HepG2 (cell line): ENCODE results near the gene TSPAN5. TPM values are rescaled to one million over a fixed set of nuclear protein-coding genes. Genes with fewer than 3 reads are reported as not detected.

ENCODE experiments used
- ATAC-seq: fragments of 200-7000 bp; cut with Tn5 transposase; 3 replicates; pipeline ENCODE4 v1.9.1; 2020; ENCODE audit warnings: mild to moderate bottlenecking, moderate library complexity
- BruUV-seq: library from RNA; stranded (reverse); fragments of 400-500 nt; replicated peaks from 2 replicates; lab custom pipeline; 2021; lab: Mats Ljungman, UMichigan
- CTCF ChIA-PET: fragments of 300-600 bp; formaldehyde crosslinking; extraction: SDS; loops from one replicate; lab custom pipeline; 2021; ENCODE audit warnings: low total read pairs, inconsistent platforms, low intra/inter-chr PET ratio; lab: Yijun Ruan, JAX
- POLR2A ChIA-PET: fragments of 350-600 bp; sonication (Branson Sonifier 250); formaldehyde crosslinking; loops from one replicate; lab custom pipeline; 2020; ENCODE audit warnings: antibody characterized with exemption, inconsistent platforms; lab: Yijun Ruan, JAX
- DNase-seq: peaks from one replicate; pipeline ENCODE4 v3.0.0-alpha.2; 2015; ENCODE audit warnings: low spot score
- FAIRE-seq: peaks from 3 replicates; lab custom pipeline; 2011; peaks lifted over from hg19 to GRCh38; lab: Jason Lieb, UNC
- H2AFZ ChIP-seq: one replicate; pipeline ENCODE4 v1.6.1; 2011; ENCODE audit warnings: low read length, inconsistent platforms
- H3K27ac ChIP-seq: fragments of 300-600 bp; 3 replicates; pipeline ENCODE4 v1.8.0; 2011; ENCODE audit warnings: mixed run types, mild to moderate bottlenecking, mixed read lengths, low read length, inconsistent platforms; ENCODE audit not compliant: insufficient read depth; ENCODE audit errors: extremely low read length
- H3K27me3 ChIP-seq, 2 experiments: fragments of 200-600 bp in 1 of 2; 2 replicates in 1 of 2; 3 replicates in 1 of 2; pipeline versions ENCODE4 v1.6.0 to v1.8.0; 2011; ENCODE audit warnings: low read length in 2 of 2, mild to moderate bottlenecking in 2 of 2, moderate library complexity in 2 of 2, inconsistent platforms in 1 of 2; ENCODE audit not compliant: insufficient read depth in 2 of 2, control insufficient read depth in 1 of 2
- H3K36me3 ChIP-seq, 2 experiments: fragments of 200-600 bp in 1 of 2; replicated peaks in 1 of 2; 2 replicates in 1 of 2; 3 replicates in 1 of 2; pipeline versions ENCODE4 v1.5.1 to v1.8.0; 2011; ENCODE audit warnings: low read length in 2 of 2, inconsistent platforms in 1 of 2; ENCODE audit not compliant: insufficient read depth in 2 of 2, control insufficient read depth in 1 of 2
- H3K4me1 ChIP-seq: 2 replicates; pipeline ENCODE4 v1.5.1; 2012; ENCODE audit warnings: low read length, inconsistent platforms; ENCODE audit not compliant: insufficient read depth
- H3K4me2 ChIP-seq: 2 replicates; pipeline ENCODE4 v1.6.0; 2011; ENCODE audit warnings: low read depth, low read length, inconsistent platforms
- H3K4me3 ChIP-seq, 3 experiments: fragments of 200-600 bp in 1 of 3; sonication (generic), shearing (Covaris generic) in 1 of 3; replicated peaks in 1 of 3; 2 replicates each; pipeline ENCODE4 v1.5.1; 2011 to 2016; ENCODE audit warnings: low read length in 3 of 3, inconsistent platforms in 2 of 3, low read depth in 2 of 3, mild to moderate bottlenecking in 2 of 3, control low read depth in 1 of 3, mixed read lengths in 1 of 3; ENCODE audit not compliant: insufficient read depth in 1 of 3
- H3K79me2 ChIP-seq: one replicate; pipeline ENCODE4 v1.6.1; 2011; ENCODE audit warnings: low read length, inconsistent platforms; ENCODE audit not compliant: insufficient read depth
- H3K9ac ChIP-seq: 2 replicates; pipeline ENCODE4 v1.6.0; 2011; ENCODE audit warnings: mild to moderate bottlenecking, low read depth, low read length, inconsistent platforms; ENCODE audit not compliant: insufficient read depth
- H3K9me3 ChIP-seq: 2 replicates; pipeline ENCODE4 v1.5.1; 2012; ENCODE audit warnings: mild to moderate bottlenecking, low read length
- H4K20me1 ChIP-seq: 2 replicates; pipeline ENCODE4 v1.6.0; 2011; ENCODE audit warnings: inconsistent platforms, mild to moderate bottlenecking, low read length, moderate library complexity; ENCODE audit not compliant: insufficient read depth
- AKAP8 ChIP-seq: sonication (generic); formaldehyde crosslinking; IDR thresholded peaks from 2 replicates; pipeline ENCODE4 v1.5.1; 2020; ENCODE audit warnings: mild to moderate bottlenecking, missing genetic modification reagents
- ARNT ChIP-seq: fragments of 450-650 bp; IDR thresholded peaks from 2 replicates; pipeline ENCODE4 v1.6.1; 2017
- DPF2 ChIP-seq: sonication (generic); formaldehyde crosslinking; IDR thresholded peaks from 2 replicates; pipeline ENCODE4 v1.4.0; 2020; ENCODE audit warnings: mild to moderate bottlenecking, low read depth, missing genetic modification reagents, borderline replicate concordance
- NKX3-1 ChIP-seq: sonication (generic); formaldehyde crosslinking; IDR thresholded peaks from 2 replicates; pipeline ENCODE4 v1.5.0; 2020; ENCODE audit warnings: missing genetic modification reagents
- POLR2AphosphoS5 ChIP-seq: IDR thresholded peaks from 2 replicates; pipeline ENCODE4 v1.6.1; 2012; ENCODE audit warnings: low read depth, low read length
- RBM22 ChIP-seq: fragments of 200-400 bp; formaldehyde crosslinking; optimal IDR thresholded peaks from 2 replicates; pipeline ENCODE3; 2017; ENCODE audit warnings: mild to moderate bottlenecking, low read length, moderate library complexity
- RCOR2 ChIP-seq: IDR thresholded peaks from 2 replicates; pipeline ENCODE4 v1.6.1; 2016; ENCODE audit warnings: missing biosample characterization, missing genetic modification reagents
- U2AF1 ChIP-seq: fragments of 200-400 bp; formaldehyde crosslinking; optimal IDR thresholded peaks from 2 replicates; pipeline ENCODE3; 2017; ENCODE audit warnings: mild to moderate bottlenecking, low read depth, low read length
- ZFX ChIP-seq: sonication (generic); formaldehyde crosslinking; IDR thresholded peaks from 2 replicates; pipeline ENCODE4 v1.4.0; 2020; ENCODE audit warnings: mild to moderate bottlenecking, low read depth, missing genetic modification reagents, moderate library complexity
- ZMAT3 ChIP-seq: sonication (generic); formaldehyde crosslinking; conservative IDR thresholded peaks from 2 replicates; pipeline ENCODE4 v1.7.0; 2021; ENCODE audit warnings: missing genetic modification reagents
- ZNF143 ChIP-seq: sonication (generic); formaldehyde crosslinking; IDR thresholded peaks from 2 replicates; pipeline ENCODE4 v1.4.0; 2020; ENCODE audit warnings: missing genetic modification reagents
- ZNF232 ChIP-seq: sonication (generic); formaldehyde crosslinking; IDR thresholded peaks from 2 replicates; pipeline ENCODE4 v1.4.0; 2020; ENCODE audit warnings: missing genetic modification reagents, borderline replicate concordance
- ZNF329 ChIP-seq: sonication (generic); formaldehyde crosslinking; IDR thresholded peaks from 2 replicates; pipeline ENCODE4 v1.9.0; 2021; ENCODE audit warnings: low read depth, mild to moderate bottlenecking, missing genetic modification reagents
- ZNF501 ChIP-seq: sonication (generic); formaldehyde crosslinking; IDR thresholded peaks from 2 replicates; pipeline ENCODE4 v1.5.1; 2020; ENCODE audit warnings: mild to moderate bottlenecking, moderate library complexity, missing genetic modification reagents
- ZNF550 ChIP-seq: sonication (generic); formaldehyde crosslinking; IDR thresholded peaks from 2 replicates; pipeline ENCODE4 v1.4.0; 2020; ENCODE audit warnings: mild to moderate bottlenecking, missing genetic modification reagents, borderline replicate concordance
- ZSCAN9 ChIP-seq: IDR thresholded peaks from 2 replicates; pipeline ENCODE4 v1.6.1; 2016; ENCODE audit warnings: borderline replicate concordance
- WGBS: methylation state at CpG from one replicate; pipeline ENCODE4 v1.1.6; 2017; ENCODE audit warnings: low lambda C conversion rate; 5-methylcytosine and 5-hydroxymethylcytosine counted together
- in situ Hi-C: cut with HindIII; loops from 2 replicates; pipeline ENCODE4 v1.10.0; 2017; ENCODE audit warnings: low pct_unique_long_range_greater_than_20kb; ENCODE audit not compliant: extremely low pct_ligation_motif_present
- intact Hi-C: fragments of 100-400 bp; cut with micrococcal nuclease; formaldehyde crosslinking; loops from one replicate; pipeline ENCODE4 v1.10.0; 2022; ENCODE audit not compliant: unreplicated experiment
- polyA plus RNA-seq, 8 experiments: library from polyadenylated mRNA; depleted of rRNA in 3 of 8; stranded (reverse) in 7 of 8; unstranded in 1 of 8; fragments of >200 nt; fragmentation: Illumina TruSeq in 4 of 8; extraction: Trizol in 4 of 8; gene quantifications; 2 replicates each; pipeline versions ENCODE4 v1.2.1 to v1.2.3, GENCODE V29; 2011 to 2016; ENCODE audit warnings: low read depth in 4 of 8, missing spikeins in 1 of 8, mixed read lengths in 1 of 8; ENCODE audit not compliant: insufficient read depth in 1 of 8
- total RNA-seq, 5 experiments: library from RNA; depleted of rRNA; stranded (reverse); fragments of >200 nt; fragmentation: Illumina TruSeq; extraction: Trizol; gene quantifications; 2 replicates each; pipeline ENCODE4 v1.2.3, GENCODE V29; 2016; ENCODE audit warnings: low read depth in 1 of 5
- TF ChIP-seq, protein P1 (sequence below): IDR thresholded peaks from 2 replicates; pipeline ENCODE4 v1.6.1; 2016
- TF ChIP-seq, protein P2 (sequence below): sonication (generic); formaldehyde crosslinking; IDR thresholded peaks from 2 replicates; pipeline ENCODE4 v1.5.0; 2020; ENCODE audit warnings: mild to moderate bottlenecking, low read depth, missing genetic modification reagents, borderline replicate concordance

Gene TSPAN5
- total and polyA plus RNA-seq, 2 of the 13 experiments (the other 11 are each of a cell fraction or from before 2014, with no cell fraction given) = 0.20 to 0.53 TPM

DNA sequence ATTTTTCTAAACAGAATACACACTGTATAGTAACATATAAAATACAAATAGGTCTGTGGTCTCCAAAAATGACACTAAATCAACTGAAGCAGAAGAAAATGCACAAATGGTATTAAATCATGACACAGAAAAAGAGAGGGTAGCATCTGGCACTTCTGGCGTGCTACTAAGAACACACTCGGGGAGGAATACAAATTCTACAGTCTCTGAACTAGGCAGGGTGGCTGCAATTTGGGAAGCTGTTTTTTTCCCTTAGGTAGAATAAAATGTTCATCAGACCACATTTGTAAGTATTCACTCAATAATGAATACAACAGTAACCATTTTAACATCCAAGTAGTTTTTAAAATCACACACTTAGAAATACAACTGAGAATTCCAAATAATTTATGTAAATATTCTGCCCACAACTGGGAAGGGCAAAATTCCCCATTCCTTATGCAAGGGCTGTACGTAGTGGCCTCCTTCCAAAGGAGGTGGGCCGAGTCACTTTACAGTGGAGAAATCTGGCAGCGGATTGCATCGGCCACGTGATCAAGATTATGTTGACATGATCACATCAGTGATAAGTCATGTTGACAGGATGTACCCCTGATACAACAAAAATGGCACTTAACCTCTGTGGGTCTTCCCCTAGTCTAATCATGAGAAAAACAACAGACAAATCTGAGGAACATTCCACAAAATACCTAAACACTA, 101.1 kb downstream of the TSPAN5 start:
- no peak for FAIRE-seq
- H3K4me1 ChIP-seq = no peaks in the 10 kb centered on the region
- no peak overlapping the region for H2AFZ ChIP-seq
- POLR2A ChIA-PET = no interaction called here
- H3K4me2 ChIP-seq = no peak overlapping the region
- no peak overlapping the region for H3K4me3 ChIP-seq
- H3K27me3 ChIP-seq = no peaks in the 10 kb centered on the region
- BruUV-seq = no TSS peak
- ATAC-seq = no peak
- H3K27ac ChIP-seq = no peak overlapping the region
- TF ChIP-seq ZNF550 (CRISPR knock-in tag) (no peak), DPF2 (CRISPR knock-in tag) (no peak), RCOR2 (CRISPR knock-in tag) (no peak), POLR2AphosphoS5 (no peak), ZNF232 (CRISPR knock-in tag) (no peak), ARNT (no peak), NKX3-1 (CRISPR knock-in tag) (no peak), ZNF143 (CRISPR knock-in tag) (no peak)
- TF ChIP-seq, protein P1, sequence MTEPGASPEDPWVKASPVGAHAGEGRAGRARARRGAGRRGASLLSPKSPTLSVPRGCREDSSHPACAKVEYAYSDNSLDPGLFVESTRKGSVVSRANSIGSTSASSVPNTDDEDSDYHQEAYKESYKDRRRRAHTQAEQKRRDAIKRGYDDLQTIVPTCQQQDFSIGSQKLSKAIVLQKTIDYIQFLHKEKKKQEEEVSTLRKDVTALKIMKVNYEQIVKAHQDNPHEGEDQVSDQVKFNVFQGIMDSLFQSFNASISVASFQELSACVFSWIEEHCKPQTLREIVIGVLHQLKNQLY (CRISPR knock-in tag) = no peak
- H3K36me3 ChIP-seq = no peaks in the 10 kb centered on the region
- no peaks in the 10 kb centered on the region for H4K20me1 ChIP-seq
- intact Hi-C loops = no loop called here
- no peaks in the 10 kb centered on the region for H3K9me3 ChIP-seq
- H3K9ac ChIP-seq = no peak overlapping the region
- WGBS = 25% methylated on average over 7 of the region's 7 CpGs
- CTCF ChIA-PET = no interaction called here
- H3K79me2 ChIP-seq = no peaks in the 10 kb centered on the region
- no peak for DNase-seq
- in situ Hi-C loops = no loop called here

DNA sequence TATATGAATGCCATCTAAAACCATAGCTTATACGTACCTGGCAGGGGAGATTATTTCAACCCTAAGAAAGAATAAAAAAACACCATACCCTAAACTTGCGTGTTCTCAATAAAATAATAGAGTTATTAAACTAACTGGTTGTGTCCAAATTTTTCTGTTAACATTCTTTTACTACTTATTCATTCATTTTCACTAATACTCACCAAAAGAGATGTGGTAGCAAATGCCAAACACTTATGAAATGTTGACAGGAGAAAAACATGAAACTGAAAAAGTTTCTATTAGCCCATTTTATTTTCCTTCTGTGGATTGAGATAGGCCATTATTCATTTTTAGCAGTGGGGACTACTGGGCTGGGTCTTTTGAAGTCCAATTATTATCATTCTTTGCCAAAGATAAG, 102.0 kb downstream of the TSPAN5 start:
- no peak overlapping the region for H3K4me3 ChIP-seq
- H3K79me2 ChIP-seq = no peaks in the 10 kb centered on the region
- no peaks in the 10 kb centered on the region for H3K4me1 ChIP-seq
- no peak overlapping the region for H3K9ac ChIP-seq
- ChIA-PET POLR2A (no interaction called here), CTCF (no interaction called here)
- ATAC-seq = no peak
- H3K27me3 ChIP-seq = no peaks in the 10 kb centered on the region
- no peak for FAIRE-seq
- H2AFZ ChIP-seq = no peak overlapping the region
- H3K4me2 ChIP-seq = no peak overlapping the region
- in situ Hi-C loops = no loop called here
- intact Hi-C loops = no loop called here
- H3K36me3 ChIP-seq = no peaks in the 10 kb centered on the region
- H3K9me3 ChIP-seq = no peaks in the 10 kb centered on the region
- no peaks in the 10 kb centered on the region for H4K20me1 ChIP-seq
- BruUV-seq = no TSS peak
- DNase-seq = no peak
- TF ChIP-seq AKAP8 (CRISPR knock-in tag) = no peak
- TF ChIP-seq ZSCAN9 (CRISPR knock-in tag) = no peak
- no peak for TF ChIP-seq RBM22
- no peak for TF ChIP-seq ZFX (CRISPR knock-in tag)
- TF ChIP-seq ZMAT3 (CRISPR knock-in tag) = no peak
- no peak for TF ChIP-seq ZNF329
- TF ChIP-seq ZNF501 (CRISPR knock-in tag) = no peak
- no peak for TF ChIP-seq U2AF1
- TF ChIP-seq, protein P2, sequence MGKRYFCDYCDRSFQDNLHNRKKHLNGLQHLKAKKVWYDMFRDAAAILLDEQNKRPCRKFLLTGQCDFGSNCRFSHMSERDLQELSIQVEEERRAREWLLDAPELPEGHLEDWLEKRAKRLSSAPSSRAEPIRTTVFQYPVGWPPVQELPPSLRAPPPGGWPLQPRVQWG (CRISPR knock-in tag) = no peak
- WGBS = 54% methylated on average over 2 of the region's 2 CpGs
- no peak overlapping the region for H3K27ac ChIP-seq
